HG03135 (cell line): Measurements from ENCODE around the gene ATP6V1F.

Experiments
- ATAC-seq: cut with Tn5 transposase; IDR thresholded peaks from one replicate; pipeline ENCODE4 v1.9.1; 2021; ENCODE audit warnings: mild to moderate bottlenecking, moderate library complexity; ENCODE audit not compliant: unreplicated experiment

ATP6V1F gene

GRCh38 chr7:128862571-128863432 is at the start of gene ATP6V1F:
Gene ATP6V1F, plus strand, starts transcription at chr7:128862856. Its CDS starts 49 bp downstream, at chr7:128862905.
- ATAC-seq = peak; percentile 86

GRCh38 chr7:128814499-128814898 is 48.2 kb upstream of the ATP6V1F start:
- ATAC-seq = no peak

- ATAC-seq = no peak
Measured at GRCh38 chr7:128815289-128815942, 47.2 kb upstream of the ATP6V1F start.

GRCh38 chr7:128818694-128819093 is 44.0 kb upstream of the ATP6V1F start:
- ATAC-seq = no peak

- no peak for ATAC-seq
Measured at GRCh38 chr7:128821724-128822123, 40.9 kb upstream of the ATP6V1F start.

GRCh38 chr7:128826512-128826911 is 36.1 kb upstream of the ATP6V1F start:
- ATAC-seq = no peak

GRCh38 chr7:128826916-128827247 is 35.8 kb upstream of the ATP6V1F start:
- no peak for ATAC-seq

GRCh38 chr7:128827248-128827958 is 35.3 kb upstream of the ATP6V1F start:
- no peak for ATAC-seq

GRCh38 chr7:128827971-128828711 is 34.5 kb upstream of the ATP6V1F start:
- no peak for ATAC-seq

GRCh38 chr7:128829391-128830166 is 33.1 kb upstream of the ATP6V1F start:
- no peak for ATAC-seq

GRCh38 chr7:128830231-128831177 is 32.2 kb upstream of the ATP6V1F start, which contains the start of gene FLNC:
Gene FLNC, plus strand, starts transcription at chr7:128830406. Its CDS starts 232 bp downstream, at chr7:128830638.
- ATAC-seq = no peak

GRCh38 chr7:128831178-128831993 is 31.3 kb upstream of the ATP6V1F start:
- ATAC-seq = no peak

- ATAC-seq = no peak
Measured at GRCh38 chr7:128831994-128832879, 30.4 kb upstream of the ATP6V1F start.

- no peak for ATAC-seq
Measured at GRCh38 chr7:128832880-128833147, 29.8 kb upstream of the ATP6V1F start.

- no peak for ATAC-seq
Measured at GRCh38 chr7:128833148-128833945, 29.3 kb upstream of the ATP6V1F start.

GRCh38 chr7:128833946-128834325 is 28.7 kb upstream of the ATP6V1F start:
- ATAC-seq = no peak
